Panc1 (cell line): ENCODE data around the gene RANBP3.

Experiments
- CTCF ChIP-seq: fragments of 450-650 bp; IDR thresholded peaks from 2 replicates; pipeline ENCODE4 v1.5.1; 2017; ENCODE audit warnings: mild to moderate bottlenecking
- REST ChIP-seq, 2 experiments: IDR thresholded peaks; 2 replicates each; pipeline ENCODE4 v1.6.1; 2011 to 2012; ENCODE audit warnings: low read depth in 2 of 2, control low read depth in 1 of 2, low read length in 1 of 2, mild to moderate bottlenecking in 1 of 2, moderate library complexity in 1 of 2; ENCODE audit not compliant: insufficient read depth in 1 of 2

GRCh38 chr19:5926641-5927440, 51.1 kb downstream of the RANBP3 start:
- TF ChIP-seq CTCF, result no peak
- TF ChIP-seq REST (IDR thresholded peaks at IDR 0.05; ENCODE audit: insufficient read depth in 1 of 2, low read depth in 2 of 2, low read length in 1 of 2), result no peak
